H1 (cell line): ENCODE results near the gene PSMD13. TPM values are rescaled to one million over a fixed set of nuclear protein-coding genes. Genes with fewer than 3 reads are reported as not detected.
A peak's percentile ranks its signal among the peaks of the same experiment; 100 is the strongest.

Source experiments
- CTCF ChIA-PET: fragments of 300-600 bp; sonication (Branson Sonifier 250); formaldehyde crosslinking; loops from one replicate; lab custom pipeline; 2021; ENCODE audit not compliant: partially characterized antibody; lab: Charles Lee
- POLR2A ChIA-PET: fragments of 300-600 bp; sonication (Branson Sonifier 250); formaldehyde crosslinking; loops from one replicate; lab custom pipeline; 2021; ENCODE audit warnings: inconsistent platforms; ENCODE audit not compliant: partially characterized antibody; lab: Charles Lee
- DNase-seq, 2 experiments: peaks; one replicate each; pipeline versions ENCODE4 v3.0.0 to v3.0.0-alpha.2; 2010 to 2022; ENCODE audit warnings: low spot score in 2 of 2, low read depth in 1 of 2, mixed read lengths in 1 of 2
- FAIRE-seq: peaks from 2 replicates; lab custom pipeline; 2011; peaks lifted over from hg19 to GRCh38; lab: Jason Lieb, UNC
- H2AFZ ChIP-seq: 2 replicates; pipeline ENCODE4 v1.8.1; 2012; ENCODE audit warnings: low read length, inconsistent platforms
- H2AK5ac ChIP-seq: 2 replicates; pipeline ENCODE4 v1.6.1; 2013; ENCODE audit warnings: low read depth, low read length
- H2BK120ac ChIP-seq: replicated peaks from 2 replicates; pipeline ENCODE3; 2013; ENCODE audit warnings: low read depth, low read length, inconsistent platforms
- H2BK12ac ChIP-seq: 2 replicates; pipeline ENCODE4 v1.6.1; 2013; ENCODE audit warnings: low read depth, low read length
- H2BK15ac ChIP-seq: 2 replicates; pipeline ENCODE4 v1.6.1; 2013; ENCODE audit warnings: low read length
- H2BK20ac ChIP-seq: 2 replicates; pipeline ENCODE4 v1.6.1; 2013; ENCODE audit warnings: low read length
- H2BK5ac ChIP-seq: 2 replicates; pipeline ENCODE4 v1.6.1; 2013; ENCODE audit warnings: low read depth, low read length
- H3K14ac ChIP-seq: 2 replicates; pipeline ENCODE4 v1.6.1; 2013; ENCODE audit warnings: inconsistent platforms; ENCODE audit not compliant: insufficient read length
- H3K18ac ChIP-seq: 2 replicates; pipeline ENCODE4 v1.6.1; 2013; ENCODE audit warnings: low read length; ENCODE audit errors: extremely low read depth
- H3K23ac ChIP-seq: 2 replicates; pipeline ENCODE4 v1.6.1; 2013; ENCODE audit warnings: inconsistent platforms; ENCODE audit not compliant: insufficient read length
- H3K23me2 ChIP-seq: 2 replicates; pipeline ENCODE4 v1.6.1; 2013; ENCODE audit warnings: low read depth, low read length
- H3K27ac ChIP-seq: 2 replicates; pipeline ENCODE4 v1.6.1; 2011; ENCODE audit warnings: low read depth, low read length, inconsistent platforms
- H3K27me3 ChIP-seq, 4 experiments: replicated peaks in 1 of 4; 1 replicate in 1 of 4; 2 replicates in 3 of 4; pipeline versions ENCODE4 v1.6.1 to v1.8.1; 2011 to 2013; ENCODE audit warnings: low read length in 3 of 4, mild to moderate bottlenecking in 3 of 4, inconsistent platforms in 2 of 4, mixed read lengths in 2 of 4, moderate library complexity in 1 of 4; ENCODE audit not compliant: control insufficient read depth in 3 of 4, insufficient read depth in 3 of 4; ENCODE audit errors: extremely low read depth in 1 of 4
- H3K36me3 ChIP-seq, 4 experiments: 2 replicates each; pipeline versions ENCODE4 v1.6.1 to v1.8.1; 2011 to 2013; ENCODE audit warnings: mild to moderate bottlenecking in 4 of 4, low read length in 3 of 4, moderate library complexity in 2 of 4, control low read depth in 1 of 4, inconsistent platforms in 1 of 4; ENCODE audit not compliant: insufficient read depth in 4 of 4, control insufficient read depth in 2 of 4
- H3K4ac ChIP-seq: replicated peaks from 2 replicates; pipeline ENCODE3; 2013; ENCODE audit warnings: low read length, low read depth, mixed read lengths, inconsistent platforms; ENCODE audit not compliant: insufficient read length
- H3K4me1 ChIP-seq, 4 experiments: replicated peaks in 1 of 4; 1 replicate in 1 of 4; 2 replicates in 3 of 4; pipeline versions ENCODE4 v1.6.1 to v1.8.1; 2011 to 2013; ENCODE audit warnings: low read length in 3 of 4, inconsistent platforms in 2 of 4, mixed read lengths in 1 of 4; ENCODE audit not compliant: insufficient read depth in 4 of 4, control insufficient read depth in 3 of 4
- H3K4me2 ChIP-seq, 2 experiments: 2 replicates each; pipeline versions ENCODE4 v1.6.1 to v1.8.1; 2011 to 2013; ENCODE audit warnings: low read depth in 2 of 2, low read length in 2 of 2, control low read depth in 1 of 2, inconsistent platforms in 1 of 2, mild to moderate bottlenecking in 1 of 2; ENCODE audit not compliant: insufficient read depth in 1 of 2
- H3K4me3 ChIP-seq, 4 experiments: fragments of 200-600, 300-600 bp in 1 of 4; sonication (generic), shearing (Covaris generic), sonication (Bioruptor Twin) in 1 of 4; 2 replicates each; pipeline versions ENCODE4 v1.5.1 to v1.8.1; 2011 to 2016; ENCODE audit warnings: low read length in 4 of 4, low read depth in 3 of 4, control low read depth in 2 of 4, inconsistent platforms in 2 of 4, mild to moderate bottlenecking in 2 of 4, mixed read lengths in 1 of 4, moderate library complexity in 1 of 4; ENCODE audit not compliant: insufficient read depth in 2 of 4; ENCODE audit errors: extremely low read depth in 1 of 4
- H3K56ac ChIP-seq: replicated peaks from 2 replicates; pipeline ENCODE3; 2013; ENCODE audit warnings: low read depth, mild to moderate bottlenecking, mixed read lengths, low read length, inconsistent platforms; ENCODE audit not compliant: insufficient read length
- H3K79me1 ChIP-seq: 2 replicates; pipeline ENCODE4 v1.6.1; 2013; ENCODE audit warnings: low read depth, low read length, control low read depth
- H3K79me2 ChIP-seq, 2 experiments: 2 replicates each; pipeline versions ENCODE4 v1.6.1 to v1.8.1; 2012 to 2013; ENCODE audit warnings: low read length in 2 of 2, mild to moderate bottlenecking in 2 of 2, inconsistent platforms in 1 of 2; ENCODE audit not compliant: insufficient read depth in 2 of 2, control insufficient read depth in 1 of 2
- H3K9ac ChIP-seq, 4 experiments: replicated peaks in 1 of 4; 1 replicate in 1 of 4; 2 replicates in 3 of 4; pipeline versions ENCODE4 v1.6.1 to v1.8.1; 2011 to 2013; ENCODE audit warnings: low read depth in 3 of 4, low read length in 3 of 4, control low read depth in 2 of 4, mild to moderate bottlenecking in 2 of 4, moderate library complexity in 2 of 4, inconsistent platforms in 1 of 4; ENCODE audit errors: extremely low read depth in 1 of 4
- H3K9me3 ChIP-seq, 2 experiments: 2 replicates each; pipeline versions ENCODE4 v1.6.1 to v1.8.1; 2012 to 2013; ENCODE audit warnings: mild to moderate bottlenecking in 2 of 2, moderate library complexity in 2 of 2, control low read depth in 1 of 2, inconsistent platforms in 1 of 2, low read depth in 1 of 2, low read length in 1 of 2, mixed read lengths in 1 of 2; ENCODE audit not compliant: insufficient read depth in 2 of 2
- H4K20me1 ChIP-seq, 2 experiments: replicated peaks in 1 of 2; 2 replicates each; pipeline versions ENCODE3 to v1.8.1; 2011 to 2013; ENCODE audit warnings: inconsistent platforms in 2 of 2, low read length in 2 of 2, mild to moderate bottlenecking in 1 of 2; ENCODE audit not compliant: insufficient read depth in 2 of 2, control insufficient read depth in 1 of 2
- H4K5ac ChIP-seq: 2 replicates; pipeline ENCODE4 v1.6.1; 2013; ENCODE audit warnings: low read length, low read depth, mixed read lengths, inconsistent platforms; ENCODE audit not compliant: insufficient read length
- H4K8ac ChIP-seq: 2 replicates; pipeline ENCODE4 v1.8.0; 2013; ENCODE audit warnings: mild to moderate bottlenecking, moderate library complexity, low read length, inconsistent platforms; ENCODE audit not compliant: insufficient read depth; ENCODE audit errors: extremely low read depth
- H4K91ac ChIP-seq: replicated peaks from 2 replicates; pipeline ENCODE3; 2013; ENCODE audit warnings: low read length, mixed read lengths, inconsistent platforms; ENCODE audit not compliant: insufficient read length
- BACH1 ChIP-seq: IDR thresholded peaks from 2 replicates; pipeline ENCODE4 v1.6.1; 2012; ENCODE audit warnings: low read length, improper control_type of control experiment
- CREB1 ChIP-seq: IDR thresholded peaks from 2 replicates; pipeline ENCODE4 v1.6.1; 2012; ENCODE audit warnings: inconsistent platforms
- E2F6 ChIP-seq: IDR thresholded peaks from 2 replicates; pipeline ENCODE4 v1.6.1; 2012; ENCODE audit warnings: inconsistent platforms
- EGR1 ChIP-seq: IDR thresholded peaks from 2 replicates; pipeline ENCODE4 v1.6.1; 2011; ENCODE audit warnings: low read depth, low read length, borderline replicate concordance
- FOSL1 ChIP-seq: IDR thresholded peaks from 2 replicates; pipeline ENCODE4 v1.6.1; 2011; ENCODE audit warnings: mild to moderate bottlenecking, low read depth, low read length, moderate library complexity; ENCODE audit not compliant: insufficient read depth
- POLR2A ChIP-seq, 2 experiments: IDR thresholded peaks; 1 replicate in 1 of 2; 2 replicates in 1 of 2; pipeline ENCODE4 v1.6.1; 2011; ENCODE audit warnings: low read depth in 2 of 2, low read length in 2 of 2, mild to moderate bottlenecking in 2 of 2; ENCODE audit errors: control extremely low read depth in 1 of 2
- POLR2AphosphoS5 ChIP-seq: IDR thresholded peaks from 2 replicates; pipeline ENCODE4 v1.6.1; 2011; ENCODE audit warnings: low read depth, low read length
- SP2 ChIP-seq: IDR thresholded peaks from 2 replicates; pipeline ENCODE4 v1.6.1; 2012; ENCODE audit warnings: mild to moderate bottlenecking, low read length, inconsistent platforms
- TAF1 ChIP-seq: IDR thresholded peaks from 2 replicates; pipeline ENCODE4 v1.6.1; 2011; ENCODE audit warnings: mild to moderate bottlenecking, low read depth, low read length
- TAF7 ChIP-seq: optimal IDR thresholded peaks from 2 replicates; pipeline ENCODE3; 2011; ENCODE audit warnings: low read depth, mild to moderate bottlenecking, inconsistent platforms, low read length, moderate library complexity, borderline replicate concordance
- WGBS, 2 experiments: shearing (Covaris generic) in 1 of 2; methylation state at CpG; one replicate each; pipeline versions ENCODE4 v1.1.6 to v1.1.7; 2013 to 2015; ENCODE audit warnings: low lambda C conversion rate in 2 of 2, mixed read lengths in 2 of 2, inconsistent platforms in 1 of 2, low coverage in 1 of 2, missing lambda C conversion rate in 1 of 2; ENCODE audit not compliant: insufficient replicate concordance in 2 of 2, insufficient coverage in 1 of 2, insufficient read length in 1 of 2; ENCODE audit errors: extremely low coverage in 1 of 2, missing lambda C conversion rate in 1 of 2; 5-methylcytosine and 5-hydroxymethylcytosine counted together
- polyA plus RNA-seq, 7 experiments: library from polyadenylated mRNA; depleted of rRNA in 3 of 7; stranded (reverse) in 5 of 7; unstranded in 2 of 7; fragments of >200 nt in 5 of 7; fragments of 200-250 nt in 2 of 7; gene quantifications; 1 replicate in 5 of 7; 2 replicates in 1 of 7; 4 replicates in 1 of 7; pipeline versions ENCODE4 v1.2.1 to v1.2.3, GENCODE V29; 2011 to 2013; ENCODE audit warnings: missing spikeins in 2 of 7, mixed read lengths in 2 of 7
- total RNA-seq: library from RNA; stranded (reverse); fragmentation: NEBNext Ultra II Directional; extraction: Animal tissue kit (Norgen Biotek cat#: 25700); gene quantifications from 2 replicates; pipeline ENCODE4 v1.2.1, GENCODE V29; 2021

PSMD13 gene
- total and polyA plus RNA-seq, 2 of the 8 experiments (the other 6 are each of a cell fraction or from before 2014, with no cell fraction given): 121 to 141 TPM

DNA sequence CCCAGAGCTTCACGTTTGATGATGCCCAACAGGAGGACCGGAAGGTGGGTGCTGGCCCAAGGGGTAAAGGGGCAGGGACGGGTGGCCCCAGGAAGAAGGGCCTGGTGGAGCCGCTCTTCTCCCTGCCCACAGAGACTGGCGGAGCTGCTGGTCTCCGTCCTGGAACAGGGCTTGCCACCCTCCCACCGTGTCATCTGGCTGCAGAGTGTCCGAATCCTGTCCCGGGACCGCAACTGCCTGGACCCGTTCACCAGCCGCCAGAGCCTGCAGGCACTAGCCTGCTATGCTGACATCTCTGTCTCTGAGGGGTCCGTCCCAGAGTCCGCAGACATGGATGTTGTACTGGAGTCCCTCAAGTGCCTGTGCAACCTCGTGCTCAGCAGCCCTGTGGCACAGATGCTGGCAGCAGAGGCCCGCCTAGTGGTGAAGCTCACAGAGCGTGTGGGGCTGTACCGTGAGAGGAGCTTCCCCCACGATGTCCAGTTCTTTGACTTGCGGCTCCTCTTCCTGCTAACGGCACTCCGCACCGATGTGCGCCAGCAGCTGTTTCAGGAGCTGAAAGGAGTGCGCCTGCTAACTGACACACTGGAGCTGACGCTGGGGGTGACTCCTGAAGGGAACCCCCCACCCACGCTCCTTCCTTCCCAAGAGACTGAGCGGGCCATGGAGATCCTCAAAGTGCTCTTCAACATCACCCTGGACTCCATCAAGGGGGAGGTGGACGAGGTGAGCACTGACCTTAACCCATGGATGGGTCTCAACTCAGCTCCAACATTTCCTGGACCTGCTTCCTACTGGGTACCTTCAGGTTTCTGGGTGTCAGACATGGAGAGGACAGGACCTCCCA lies 27.3 kb upstream of the PSMD13 start:
- DNase-seq (no peak), FAIRE-seq (no peak)
- peaks cover 0 to 31% of the 10 kb centered on the region in 2 experiments; a peak in 3 of 4 replicates for H3K79me2 ChIP-seq
- no peak overlapping the region for H3K23ac ChIP-seq
- H3K4me2 ChIP-seq: peak overlapping the region; percentile 97 to 100
- CTCF ChIA-PET: interaction anchor here (0.6 to 1.3 kb wide), 4 partner anchors 37 to 277 kb away, joined by 3 read pairs; partner anchors contain the start of gene B4GALNT4
- no peak overlapping the region for H3K4ac ChIP-seq
- no peak overlapping the region for H3K27ac ChIP-seq
- peaks cover 32 to 53% (median 41%) of the 10 kb centered on the region in 4 experiments for H3K36me3 ChIP-seq
- peaks cover 22% of the 10 kb centered on the region for H3K23me2 ChIP-seq
- H3K4me1 ChIP-seq: peaks cover 0 to 23% (median 9%) of the 10 kb centered on the region in 4 experiments; a peak in 5 of 7 replicates
- no peak overlapping the region for H4K91ac ChIP-seq
- H3K56ac ChIP-seq: no peak overlapping the region
- H2AFZ ChIP-seq: no peak overlapping the region
- H3K9ac ChIP-seq: peak overlapping the region; percentile 31 to 69 (median 58); a peak in 6 of 7 replicates
- 0 out of 2 replicates have a peak overlapping the region, but pooled peaks have one; percentile 24 for H2AK5ac ChIP-seq
- H2BK20ac ChIP-seq: no peak overlapping the region
- H2BK5ac ChIP-seq: no peak overlapping the region
- no peaks in the 10 kb centered on the region for H3K27me3 ChIP-seq
- 79% methylated on average over 24 of the region's 29 CpGs; no CpG with 5 or more reads in 1 of the 2 experiments for WGBS, 2 experiments
- H3K79me1 ChIP-seq: peaks cover 11% of the 10 kb centered on the region
- no peak overlapping the region for H2BK12ac ChIP-seq
- H3K18ac ChIP-seq: no peak overlapping the region
- peak overlapping the region; percentile 85 to 89 (median 87) for H3K4me3 ChIP-seq
- H4K20me1 ChIP-seq: peaks cover 0 to 25% of the 10 kb centered on the region in 2 experiments
- no peak overlapping the region for H4K5ac ChIP-seq
- no peaks in the 10 kb centered on the region for H3K9me3 ChIP-seq
- H4K8ac ChIP-seq: no peak overlapping the region; the same call in 1 of the 2 replicates
- H2BK15ac ChIP-seq: no peak overlapping the region
- POLR2A ChIA-PET: interaction anchor here (1.2 to 2.3 kb wide), 6 partner anchors 9 to 146 kb away, joined by 3 to 9 read pairs (median 4); no protein-coding TSS in a partner anchor
- H3K14ac ChIP-seq: no peak overlapping the region
- no peak overlapping the region for H2BK120ac ChIP-seq
- TF ChIP-seq E2F6 (no peak), SP2 (no peak), POLR2AphosphoS5 (no peak), BACH1 (no peak), TAF7 (no peak), CREB1 (no peak), EGR1 (no peak), TAF1 (no peak), POLR2A (IDR thresholded peaks at IDR 0.05; ENCODE audit: control extremely low read depth in 1 of 2, low read depth in 2 of 2, low read length in 2 of 2) (no peak), FOSL1 (no peak)
